ENCODE results near the gene OCA2. TPM values are rescaled to one million over a fixed set of nuclear protein-coding genes. Genes with fewer than 3 reads are reported as not detected.

OCA2 gene
- polyA plus RNA-seq, 1 donor (not counting 4 experiments of a cell fraction or from before 2014, with no cell fraction given), result 0.05 TPM

- no peak overlapping the region for H3K4me3 ChIP-seq (ENCODE audit: control insufficient read depth in 2 of 3, extremely low read depth in 1 of 3, insufficient read depth in 2 of 3, low read depth in 1 of 3, low read length in 3 of 3)
- peaks cover 38% of the 10 kb centered on the region for H3K27me3 ChIP-seq (ENCODE audit: control insufficient read depth, extremely low read depth, insufficient read depth, low read length)
- no peaks in the 10 kb centered on the region for H3K9me3 ChIP-seq (ENCODE audit: control insufficient read depth, low read depth, low read length)
- dilution Hi-C loops (cut with MboI; ENCODE audit: extremely low pct_ligation_motif_present, low sequenced_read_pairs), result no loop called here
- FAIRE-seq (no peak), DNase-seq (ENCODE audit: low read depth, low spot score) (no peak)
- H3K4me2 ChIP-seq (ENCODE audit: control insufficient read depth, extremely low read depth, insufficient read depth, low read depth, low read length), result no peak overlapping the region
- H3K9me1 ChIP-seq (ENCODE audit: control insufficient read depth, extremely low read depth, insufficient read depth, low read length), result no peaks in the 10 kb centered on the region
- H3K27ac ChIP-seq (ENCODE audit: control insufficient read depth, insufficient read depth, low read length), result no peak overlapping the region
- peaks cover 2% of the 10 kb centered on the region for H3K4me1 ChIP-seq (ENCODE audit: control insufficient read depth, extremely low read depth, insufficient read depth, low read length)
- H3K79me2 ChIP-seq (ENCODE audit: control insufficient read depth, insufficient read depth, low read length), result no peaks in the 10 kb centered on the region
- no peaks in the 10 kb centered on the region for H4K20me1 ChIP-seq (ENCODE audit: control insufficient read depth, extremely low read depth, insufficient read depth, low read length)
- H3K9ac ChIP-seq (ENCODE audit: control insufficient read depth, extremely low read depth, insufficient read depth, low read length), result no peak overlapping the region
- H2AFZ ChIP-seq (ENCODE audit: control insufficient read depth, low read length), result no peak overlapping the region
- TF ChIP-seq EZH2 (IDR thresholded peaks at IDR 0.05; ENCODE audit: low read length), result no peak
- no peak for TF ChIP-seq CTCF (optimal IDR thresholded peaks at IDR 0.05 in 1 of 3, IDR thresholded peaks at IDR 0.05 in 1 of 3, conservative IDR thresholded peaks at IDR 0.05 in 1 of 3; ENCODE audit: extremely low read depth in 1 of 3, insufficient read depth in 2 of 3, low read length in 3 of 3)
- H3K36me3 ChIP-seq (ENCODE audit: control insufficient read depth in 2 of 2, extremely low read depth in 1 of 2, insufficient read depth in 2 of 2, low read length in 2 of 2), result no peaks in the 10 kb centered on the region
These were observed 4.7 kb upstream of the OCA2 start for GRCh38 chr15:28103831-28104230.

DNA sequence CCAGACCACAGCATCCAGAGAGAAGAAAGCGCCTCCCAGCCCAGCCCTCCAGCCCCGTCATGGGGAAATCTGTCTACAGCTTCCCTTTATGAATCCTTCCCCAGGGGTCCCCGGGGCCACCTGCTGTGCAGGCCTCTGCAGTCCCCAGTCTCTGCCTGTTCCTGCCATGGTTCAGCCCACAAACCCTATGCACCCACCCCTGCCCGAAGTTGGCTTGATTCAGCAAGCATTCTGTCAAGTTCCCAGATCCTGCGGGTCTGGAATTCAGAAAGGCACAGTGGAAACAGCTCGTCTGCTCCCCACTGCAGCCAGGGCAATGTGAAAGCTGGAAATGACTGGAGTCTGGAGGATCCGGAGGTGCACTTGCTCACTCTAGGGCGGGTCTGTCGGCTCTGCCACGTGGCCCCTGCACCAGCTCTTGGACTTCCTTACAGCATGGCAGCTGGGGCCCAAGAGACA is 2.9 kb upstream of the OCA2 start:
- Histone ChIP-seq H3K9ac (ENCODE audit: control insufficient read depth, extremely low read depth, insufficient read depth, low read length) (no peak overlapping the region), H3K27me3 (ENCODE audit: control insufficient read depth, extremely low read depth, insufficient read depth, low read length) (peaks cover 49% of the 10 kb centered on the region), H4K20me1 (ENCODE audit: control insufficient read depth, extremely low read depth, insufficient read depth, low read length) (peaks cover 3% of the 10 kb centered on the region), H3K79me2 (ENCODE audit: control insufficient read depth, insufficient read depth, low read length) (no peaks in the 10 kb centered on the region), H3K9me1 (ENCODE audit: control insufficient read depth, extremely low read depth, insufficient read depth, low read length) (no peaks in the 10 kb centered on the region), H3K4me1 (ENCODE audit: control insufficient read depth, extremely low read depth, insufficient read depth, low read length) (peaks cover 2% of the 10 kb centered on the region), H2AFZ (ENCODE audit: control insufficient read depth, low read length) (no peak overlapping the region), H3K4me2 (ENCODE audit: control insufficient read depth, extremely low read depth, insufficient read depth, low read depth, low read length) (no peak overlapping the region), H3K4me3 (ENCODE audit: control insufficient read depth in 2 of 3, extremely low read depth in 1 of 3, insufficient read depth in 2 of 3, low read depth in 1 of 3, low read length in 3 of 3) (no peak overlapping the region), H3K27ac (ENCODE audit: control insufficient read depth, insufficient read depth, low read length) (no peak overlapping the region), H3K9me3 (ENCODE audit: control insufficient read depth, low read depth, low read length) (no peaks in the 10 kb centered on the region), H3K36me3 (ENCODE audit: control insufficient read depth in 2 of 2, extremely low read depth in 1 of 2, insufficient read depth in 2 of 2, low read length in 2 of 2) (no peaks in the 10 kb centered on the region)
- dilution Hi-C loops (cut with MboI; ENCODE audit: extremely low pct_ligation_motif_present, low sequenced_read_pairs), result no loop called here
- no peak for DNase-seq (ENCODE audit: low read depth, low spot score)
- no peak for TF ChIP-seq EZH2 (IDR thresholded peaks at IDR 0.05; ENCODE audit: low read length)
- TF ChIP-seq CTCF (optimal IDR thresholded peaks at IDR 0.05 in 1 of 3, IDR thresholded peaks at IDR 0.05 in 1 of 3, conservative IDR thresholded peaks at IDR 0.05 in 1 of 3; ENCODE audit: extremely low read depth in 1 of 3, insufficient read depth in 2 of 3, low read length in 3 of 3), result no peak
- no peak for FAIRE-seq
